Ishikawa (cell line): ENCODE data around the gene AADACL4.

Source experiments
- EP300 ChIP-seq: IDR thresholded peaks from 2 replicates; pipeline ENCODE4 v1.6.1; 2012; ENCODE audit warnings: borderline replicate concordance
- FOXM1 ChIP-seq: IDR thresholded peaks from 2 replicates; pipeline ENCODE4 v1.6.1; 2012; ENCODE audit warnings: low read depth, borderline replicate concordance
- MAX ChIP-seq: IDR thresholded peaks from 2 replicates; pipeline ENCODE4 v1.6.1; 2012
- RAD21 ChIP-seq: IDR thresholded peaks from 2 replicates; pipeline ENCODE4 v1.6.1; 2012; ENCODE audit warnings: low read depth
- TAF1 ChIP-seq: IDR thresholded peaks from 2 replicates; pipeline ENCODE4 v1.6.1; 2012; ENCODE audit warnings: low read depth, mild to moderate bottlenecking
- YY1 ChIP-seq: IDR thresholded peaks from 2 replicates; pipeline ENCODE4 v1.6.1; 2012; ENCODE audit warnings: low read depth

DNA sequence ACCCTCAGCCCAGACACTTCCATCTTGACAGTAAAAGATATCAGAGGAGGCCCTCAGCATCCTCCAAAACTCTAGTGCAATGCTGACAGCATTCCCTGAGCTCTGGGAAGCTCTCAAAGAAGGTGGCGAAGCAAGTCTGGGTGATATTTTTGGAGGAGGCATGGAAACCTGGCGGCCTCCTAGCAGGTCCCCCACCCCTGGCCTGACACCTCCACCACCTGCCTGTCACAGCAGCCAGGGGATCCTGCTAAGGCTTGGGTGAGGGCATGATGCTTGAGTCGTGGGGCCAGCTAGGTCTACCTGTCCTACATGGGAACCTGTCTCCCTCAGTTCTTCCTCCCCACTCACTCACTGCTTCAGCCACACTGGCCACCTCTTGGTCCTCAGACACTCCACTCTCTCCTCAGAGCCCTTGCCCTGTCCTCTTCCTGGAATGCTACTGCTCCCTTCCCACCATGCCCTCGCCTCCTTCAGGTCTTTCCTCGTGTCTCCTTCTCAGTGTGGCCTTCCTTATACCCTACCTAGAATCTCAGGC lies 34.3 kb upstream of the AADACL4 start:
- TF ChIP-seq FOXM1 (no peak), TAF1 (no peak), YY1 (no peak), RAD21 (no peak), MAX (no peak), EP300 (no peak)
